ENCODE measurements around the gene DUS4L. TPM values are rescaled to one million over a fixed set of nuclear protein-coding genes. Genes with fewer than 3 reads are reported as not detected.

The DUS4L gene
- total RNA-seq, 2 experiments from 2014 or later: 12.8 to 13.3 TPM

DNA sequence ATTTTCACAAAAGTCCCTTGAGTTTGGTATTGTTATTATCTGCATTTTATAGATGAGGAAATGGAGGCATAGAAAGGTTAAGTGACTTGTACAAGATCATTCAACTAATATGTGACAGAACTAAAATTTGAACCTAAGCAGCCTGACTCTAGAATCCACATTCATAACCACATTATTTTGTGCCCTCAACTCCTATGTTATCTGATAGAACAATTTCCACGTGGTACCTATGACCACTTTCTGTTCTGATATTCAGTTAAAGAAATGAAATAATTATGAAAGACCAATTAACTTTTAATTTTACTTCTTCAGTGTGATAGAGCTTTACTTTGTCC lies 33.8 kb downstream of the DUS4L start:
- intact Hi-C loops (cut with DNase I, micrococcal nuclease): no loop called here
- ChIA-PET CTCF (interaction anchor here (0.8 kb wide), 1 partner anchor 9 kb away, joined by 3 read pairs; no protein-coding TSS in a partner anchor), POLR2A (no interaction called here)
- DNase-seq: no peak
- no peaks in the 10 kb centered on the region for H3K4me1 Mint-ChIP-seq
- H3K27ac Mint-ChIP-seq: no peak overlapping the region
- H3K9me3 Mint-ChIP-seq (ENCODE audit: low read depth): no peaks in the 10 kb centered on the region
- no peak for ATAC-seq
- peaks cover 10% of the 10 kb centered on the region for H3K36me3 Mint-ChIP-seq (ENCODE audit: low read depth)
- no peaks in the 10 kb centered on the region for H3K27me3 Mint-ChIP-seq
- H3K4me3 Mint-ChIP-seq: no peak overlapping the region

DNA sequence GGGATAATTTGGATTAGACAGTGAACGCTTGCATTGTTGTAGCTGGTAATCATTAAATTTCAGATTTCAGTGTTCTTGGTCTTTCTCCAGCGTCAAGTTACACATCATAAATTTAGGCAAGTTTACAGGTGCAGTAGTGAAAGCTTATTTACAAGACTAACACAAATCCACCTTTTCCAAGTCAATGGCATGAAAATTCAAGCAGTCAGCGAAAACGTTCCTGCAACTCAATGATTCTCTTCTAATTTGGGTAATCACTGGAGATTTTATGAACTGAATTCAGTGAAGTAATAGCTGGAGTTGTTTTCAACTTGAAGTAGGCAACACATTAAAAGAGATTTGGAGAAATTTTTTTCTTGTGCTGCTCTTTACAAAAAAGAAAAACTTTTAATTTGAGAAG lies 34.2 kb downstream of the DUS4L start:
- H3K27ac Mint-ChIP-seq: no peak overlapping the region
- no peaks in the 10 kb centered on the region for H3K27me3 Mint-ChIP-seq
- intact Hi-C loops (cut with DNase I, micrococcal nuclease): no loop called here
- no peak for ATAC-seq
- POLR2A ChIA-PET: no interaction called here
- DNase-seq: no peak
- H3K4me3 Mint-ChIP-seq: no peak overlapping the region
- H3K36me3 Mint-ChIP-seq (ENCODE audit: low read depth): peaks cover 10% of the 10 kb centered on the region
- H3K9me3 Mint-ChIP-seq (ENCODE audit: low read depth): no peaks in the 10 kb centered on the region
- CTCF ChIA-PET: no interaction called here
- no peaks in the 10 kb centered on the region for H3K4me1 Mint-ChIP-seq

DNA sequence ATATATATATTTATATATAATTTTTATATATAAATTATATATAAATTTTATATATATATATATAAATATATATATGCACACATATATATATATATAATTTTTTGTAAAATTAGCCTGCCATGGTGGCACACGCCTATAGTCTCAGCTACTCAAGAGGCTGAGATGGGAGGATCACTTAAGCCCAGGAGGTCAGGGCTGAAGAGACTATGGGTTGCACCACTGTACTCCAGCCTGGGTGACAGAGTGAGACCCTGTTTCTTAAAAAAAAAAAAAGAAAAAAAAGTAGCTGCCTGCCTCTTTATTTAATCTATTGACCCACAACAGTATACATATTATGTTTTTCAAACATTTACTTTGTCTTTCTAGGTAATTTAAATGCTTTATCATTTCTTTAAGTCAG lies 35.5 kb downstream of the DUS4L start:
- H3K4me3 Mint-ChIP-seq: no peak overlapping the region
- intact Hi-C loops (cut with DNase I, micrococcal nuclease): no loop called here
- peaks cover 12% of the 10 kb centered on the region for H3K36me3 Mint-ChIP-seq (ENCODE audit: low read depth)
- H3K27me3 Mint-ChIP-seq: no peaks in the 10 kb centered on the region
- H3K27ac Mint-ChIP-seq: no peak overlapping the region
- no peaks in the 10 kb centered on the region for H3K4me1 Mint-ChIP-seq
- CTCF ChIA-PET: interaction anchor here (0.7 to 1.8 kb wide), 5 partner anchors 8 to 300 kb away, joined by 3 to 5 read pairs (median 4); no protein-coding TSS in a partner anchor
- no peaks in the 10 kb centered on the region for H3K9me3 Mint-ChIP-seq (ENCODE audit: low read depth)
- POLR2A ChIA-PET: no interaction called here
- DNase-seq (no peak), ATAC-seq (no peak)

DNA sequence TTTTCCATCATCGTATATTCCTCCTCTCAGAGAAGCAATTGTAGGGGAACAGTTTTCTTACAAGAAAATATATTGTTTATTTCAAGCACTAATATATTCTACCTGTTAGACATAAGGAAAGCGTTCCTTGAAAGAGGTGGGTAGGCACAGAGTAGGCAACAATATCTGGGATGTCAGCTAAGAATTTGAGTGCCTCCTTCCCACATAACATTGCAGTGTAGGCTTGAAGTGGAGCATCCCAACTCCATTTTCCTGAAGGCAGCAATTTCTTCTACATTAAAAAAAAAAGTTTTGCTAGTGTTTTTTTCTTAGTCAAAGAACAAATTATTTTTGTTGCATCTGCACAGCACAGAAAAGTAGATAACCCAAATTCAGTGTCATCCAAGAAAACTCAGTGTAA lies 37.0 kb downstream of the DUS4L start:
- Mint-ChIP-seq H3K9me3 (ENCODE audit: low read depth) (no peaks in the 10 kb centered on the region), H3K4me1 (no peaks in the 10 kb centered on the region), H3K27me3 (no peaks in the 10 kb centered on the region), H3K36me3 (ENCODE audit: low read depth) (peaks cover 6% of the 10 kb centered on the region), H3K4me3 (no peak overlapping the region), H3K27ac (no peak overlapping the region)
- POLR2A ChIA-PET: no interaction called here
- ATAC-seq: no peak
- CTCF ChIA-PET: interaction anchor here (1.8 kb wide), 1 partner anchor 10 kb away, joined by 4 read pairs; no protein-coding TSS in a partner anchor
- intact Hi-C loops (cut with DNase I, micrococcal nuclease): no loop called here
- DNase-seq: no peak

DNA sequence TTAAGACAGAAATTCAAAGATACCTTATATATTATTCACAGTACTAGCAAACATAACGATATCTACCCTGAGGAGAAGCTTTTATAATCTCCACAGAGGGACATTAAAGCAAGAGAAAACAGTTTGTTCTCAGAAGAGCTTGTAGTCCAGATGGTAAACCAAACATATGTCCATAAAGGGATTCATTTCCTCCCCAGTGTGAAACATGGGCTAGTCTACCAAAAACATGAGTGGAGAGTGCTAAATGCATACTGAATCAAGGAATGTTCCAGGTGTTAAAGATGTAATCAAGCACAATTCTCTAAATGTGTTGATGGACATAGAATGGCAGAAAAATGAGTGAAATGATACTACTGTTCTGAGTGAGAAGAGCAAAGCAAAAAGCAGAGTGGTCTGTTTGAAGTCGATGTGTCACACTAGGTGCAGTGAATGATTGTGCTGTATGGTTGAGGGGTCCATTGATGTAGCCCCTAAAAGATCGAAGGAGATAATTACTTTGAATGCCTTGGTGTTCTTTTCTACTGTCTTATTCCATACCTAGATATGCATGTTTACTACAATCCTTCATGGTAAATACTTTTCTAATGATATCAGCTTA lies 41.5 kb downstream of the DUS4L start:
- POLR2A ChIA-PET: no interaction called here
- H3K4me1 Mint-ChIP-seq: no peaks in the 10 kb centered on the region
- no peaks in the 10 kb centered on the region for H3K27me3 Mint-ChIP-seq
- DNase-seq (no peak), ATAC-seq (peak; percentile 60)
- intact Hi-C loops (cut with DNase I, micrococcal nuclease): no loop called here
- H3K27ac Mint-ChIP-seq: no peak overlapping the region
- no peak overlapping the region for H3K4me3 Mint-ChIP-seq
- CTCF ChIA-PET: interaction anchor here (0.8 to 1.3 kb wide), 6 partner anchors 8 to 267 kb away, joined by 3 to 4 read pairs (median 4); no protein-coding TSS in a partner anchor
- H3K36me3 Mint-ChIP-seq (ENCODE audit: low read depth): peaks cover 10% of the 10 kb centered on the region
- H3K9me3 Mint-ChIP-seq (ENCODE audit: low read depth): no peaks in the 10 kb centered on the region

DNA sequence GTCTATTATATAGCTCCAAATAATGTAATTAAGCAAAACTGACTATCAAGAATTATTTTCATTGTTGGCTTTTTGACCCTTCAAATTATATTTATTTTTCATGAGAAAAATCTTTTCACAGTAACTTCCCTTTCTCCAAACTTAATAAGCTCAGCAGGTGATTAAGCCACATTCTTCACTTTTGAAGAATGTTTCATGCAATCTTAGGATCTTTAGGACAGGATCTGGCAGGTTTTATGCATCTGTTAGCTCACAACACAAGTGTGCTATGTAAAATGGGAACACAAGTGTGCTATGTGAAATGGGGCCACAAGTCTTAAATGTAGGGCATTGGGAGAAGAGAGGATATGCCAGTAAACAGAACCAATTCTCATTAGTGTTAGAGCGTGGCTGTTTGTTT lies 42.5 kb downstream of the DUS4L start:
- no peak for ATAC-seq
- Mint-ChIP-seq H3K27ac (no peak overlapping the region), H3K36me3 (ENCODE audit: low read depth) (peaks cover 10% of the 10 kb centered on the region), H3K4me3 (no peak overlapping the region), H3K4me1 (no peaks in the 10 kb centered on the region), H3K27me3 (no peaks in the 10 kb centered on the region), H3K9me3 (ENCODE audit: low read depth) (no peaks in the 10 kb centered on the region)
- CTCF ChIA-PET: interaction anchor here (0.6 to 1.3 kb wide), 5 partner anchors 9 to 405 kb away, joined by 3 to 4 read pairs (median 3); no protein-coding TSS in a partner anchor
- no peak for DNase-seq
- intact Hi-C loops (cut with DNase I, micrococcal nuclease): no loop called here
- POLR2A ChIA-PET: no interaction called here

DNA sequence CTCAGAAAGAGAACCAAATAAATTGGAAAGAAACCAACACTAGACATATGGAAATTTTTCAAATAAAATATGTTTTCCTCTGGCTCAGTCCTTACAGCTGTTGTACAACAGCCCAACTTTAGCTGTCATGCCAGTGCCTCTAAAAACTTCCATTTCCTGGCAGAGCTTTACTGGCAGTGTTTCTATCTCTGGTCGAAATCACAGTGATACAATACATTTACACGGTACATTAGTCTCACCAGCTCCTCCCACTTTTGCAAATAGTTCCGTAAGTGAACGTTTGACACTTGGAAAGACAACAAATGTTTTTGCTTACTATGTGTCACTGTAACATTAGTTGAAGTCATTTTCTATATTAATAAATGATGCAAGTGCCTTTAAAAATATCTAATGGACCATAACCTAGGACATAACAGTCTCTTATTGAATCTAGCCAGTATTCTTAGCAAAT lies 46.1 kb downstream of the DUS4L start:
- intact Hi-C loops (cut with DNase I, micrococcal nuclease): no loop called here
- H3K36me3 Mint-ChIP-seq (ENCODE audit: low read depth): peaks cover 15% of the 10 kb centered on the region
- no peaks in the 10 kb centered on the region for H3K27me3 Mint-ChIP-seq
- POLR2A ChIA-PET: no interaction called here
- CTCF ChIA-PET: interaction anchor here (1.1 to 2.0 kb wide), 3 partner anchors 8 to 461 kb away, joined by 3 to 4 read pairs (median 3); no protein-coding TSS in a partner anchor
- no peak overlapping the region for H3K4me3 Mint-ChIP-seq
- H3K27ac Mint-ChIP-seq: no peak overlapping the region
- H3K4me1 Mint-ChIP-seq: no peaks in the 10 kb centered on the region
- no peak for ATAC-seq
- no peak for DNase-seq
- no peaks in the 10 kb centered on the region for H3K9me3 Mint-ChIP-seq (ENCODE audit: low read depth)

DNA sequence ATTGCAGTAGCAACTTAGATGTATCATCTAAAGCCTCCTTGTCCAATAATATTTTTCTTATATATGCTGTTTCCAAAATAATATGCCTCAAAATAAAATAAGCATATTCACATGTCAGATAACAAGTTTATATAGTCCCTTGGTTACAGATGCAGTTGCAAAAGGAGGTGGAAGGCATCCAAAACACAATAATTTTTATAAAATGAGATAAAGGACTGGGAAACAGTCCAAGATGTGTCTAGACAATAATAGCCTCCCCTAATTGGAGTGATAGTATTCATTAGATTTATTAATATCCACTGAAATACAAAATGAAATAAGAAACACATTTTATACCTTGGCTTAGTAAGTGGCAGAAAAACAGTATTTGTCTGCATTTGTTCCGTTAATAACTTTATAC lies 46.6 kb downstream of the DUS4L start:
- DNase-seq (no peak), ATAC-seq (no peak)
- Mint-ChIP-seq H3K27me3 (no peaks in the 10 kb centered on the region), H3K4me3 (no peak overlapping the region), H3K9me3 (ENCODE audit: low read depth) (no peaks in the 10 kb centered on the region), H3K27ac (no peak overlapping the region), H3K36me3 (ENCODE audit: low read depth) (peaks cover 18% of the 10 kb centered on the region), H3K4me1 (no peaks in the 10 kb centered on the region)
- POLR2A ChIA-PET: no interaction called here
- CTCF ChIA-PET: interaction anchor here (1.4 to 2.0 kb wide), 2 partner anchors 7 to 10 kb away, joined by 3 to 4 read pairs; no protein-coding TSS in a partner anchor
- intact Hi-C loops (cut with DNase I, micrococcal nuclease): no loop called here

DNA sequence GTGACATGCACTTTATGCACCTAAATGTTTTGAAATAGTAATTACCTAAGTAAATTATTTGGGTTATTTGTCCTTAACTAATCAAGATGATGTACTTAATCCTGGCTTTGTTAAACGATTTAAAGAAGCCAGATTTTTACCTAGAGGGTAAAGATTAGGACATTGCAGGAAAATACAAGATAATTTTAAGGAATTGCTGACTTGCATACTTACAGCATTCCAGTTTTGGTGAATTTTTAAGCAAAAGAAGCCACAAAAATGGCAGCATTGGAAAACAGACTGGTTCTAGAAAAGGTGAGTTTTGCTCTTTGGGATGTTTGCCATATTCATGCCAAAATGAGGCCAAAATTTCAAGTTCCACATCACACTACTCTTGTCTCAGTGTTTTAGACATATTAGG lies 49.7 kb downstream of the DUS4L start:
- ChIA-PET CTCF (no interaction called here), POLR2A (no interaction called here)
- no peaks in the 10 kb centered on the region for H3K27me3 Mint-ChIP-seq
- no peak overlapping the region for H3K4me3 Mint-ChIP-seq
- no peaks in the 10 kb centered on the region for H3K4me1 Mint-ChIP-seq
- DNase-seq (no peak), ATAC-seq (no peak)
- no peaks in the 10 kb centered on the region for H3K9me3 Mint-ChIP-seq (ENCODE audit: low read depth)
- H3K27ac Mint-ChIP-seq: no peak overlapping the region
- peaks cover 18% of the 10 kb centered on the region for H3K36me3 Mint-ChIP-seq (ENCODE audit: low read depth)
- intact Hi-C loops (cut with DNase I, micrococcal nuclease): no loop called here

DNA sequence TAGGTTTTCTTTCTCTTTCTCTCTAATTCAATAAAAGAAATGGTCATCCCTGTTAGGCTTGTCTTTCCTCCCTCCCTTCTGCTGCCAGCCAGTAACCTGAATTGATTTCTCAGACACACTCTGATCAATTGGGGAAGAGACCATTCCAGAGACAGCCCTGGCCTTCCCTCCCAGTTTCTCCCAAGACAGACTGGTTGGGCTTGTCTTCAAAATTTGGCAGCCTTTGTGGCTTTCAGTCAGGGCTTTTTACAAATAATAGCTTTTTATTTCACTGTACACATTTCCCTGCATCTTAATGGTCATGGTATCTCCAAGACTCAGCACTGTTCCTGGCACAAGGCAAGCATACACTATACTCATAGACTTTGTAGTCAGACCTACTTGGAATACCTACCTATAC lies 50.2 kb downstream of the DUS4L start:
- ChIA-PET CTCF (interaction anchor here (0.6 kb wide), 1 partner anchor 475 kb away, joined by 4 read pairs; no protein-coding TSS in a partner anchor), POLR2A (no interaction called here)

DNA sequence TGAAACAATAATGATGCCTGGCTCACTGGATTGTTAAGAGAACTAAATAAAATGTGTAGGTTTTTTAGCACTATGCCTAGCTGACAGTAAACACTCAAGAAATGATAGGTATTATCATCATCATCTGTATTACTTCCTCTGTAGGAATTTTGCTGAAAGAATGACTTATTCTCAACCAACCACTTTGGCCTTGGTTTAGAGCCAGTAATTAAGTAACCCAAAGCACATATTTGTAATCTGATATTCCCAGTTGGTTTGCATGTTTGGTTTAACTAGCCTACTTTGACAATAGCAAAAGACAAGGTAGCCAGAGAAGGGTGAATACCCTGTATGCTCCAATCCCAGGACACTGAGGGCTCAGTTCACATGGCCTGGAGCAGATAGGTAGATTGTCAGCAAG lies 50.7 kb downstream of the DUS4L start:
- no peaks in the 10 kb centered on the region for H3K27me3 Mint-ChIP-seq
- ATAC-seq (no peak), DNase-seq (no peak)
- H3K36me3 Mint-ChIP-seq (ENCODE audit: low read depth): peaks cover 14% of the 10 kb centered on the region
- CTCF ChIA-PET: interaction anchor here (0.6 kb wide), 1 partner anchor 475 kb away, joined by 4 read pairs; no protein-coding TSS in a partner anchor
- no peak overlapping the region for H3K27ac Mint-ChIP-seq
- POLR2A ChIA-PET: no interaction called here
- H3K4me3 Mint-ChIP-seq: no peak overlapping the region
- no peaks in the 10 kb centered on the region for H3K4me1 Mint-ChIP-seq
- intact Hi-C loops (cut with DNase I, micrococcal nuclease): no loop called here
- no peaks in the 10 kb centered on the region for H3K9me3 Mint-ChIP-seq (ENCODE audit: low read depth)

More for the DNA sequence above, 50.2 kb downstream of the DUS4L start:
- H3K36me3 Mint-ChIP-seq (ENCODE audit: low read depth): peaks cover 16% of the 10 kb centered on the region
- H3K27ac Mint-ChIP-seq: no peak overlapping the region
- H3K27me3 Mint-ChIP-seq: no peaks in the 10 kb centered on the region
- H3K4me3 Mint-ChIP-seq: no peak overlapping the region
- DNase-seq: no peak
- no peak for ATAC-seq
- intact Hi-C loops (cut with DNase I, micrococcal nuclease): no loop called here
- H3K4me1 Mint-ChIP-seq: no peaks in the 10 kb centered on the region
- no peaks in the 10 kb centered on the region for H3K9me3 Mint-ChIP-seq (ENCODE audit: low read depth)

DNA sequence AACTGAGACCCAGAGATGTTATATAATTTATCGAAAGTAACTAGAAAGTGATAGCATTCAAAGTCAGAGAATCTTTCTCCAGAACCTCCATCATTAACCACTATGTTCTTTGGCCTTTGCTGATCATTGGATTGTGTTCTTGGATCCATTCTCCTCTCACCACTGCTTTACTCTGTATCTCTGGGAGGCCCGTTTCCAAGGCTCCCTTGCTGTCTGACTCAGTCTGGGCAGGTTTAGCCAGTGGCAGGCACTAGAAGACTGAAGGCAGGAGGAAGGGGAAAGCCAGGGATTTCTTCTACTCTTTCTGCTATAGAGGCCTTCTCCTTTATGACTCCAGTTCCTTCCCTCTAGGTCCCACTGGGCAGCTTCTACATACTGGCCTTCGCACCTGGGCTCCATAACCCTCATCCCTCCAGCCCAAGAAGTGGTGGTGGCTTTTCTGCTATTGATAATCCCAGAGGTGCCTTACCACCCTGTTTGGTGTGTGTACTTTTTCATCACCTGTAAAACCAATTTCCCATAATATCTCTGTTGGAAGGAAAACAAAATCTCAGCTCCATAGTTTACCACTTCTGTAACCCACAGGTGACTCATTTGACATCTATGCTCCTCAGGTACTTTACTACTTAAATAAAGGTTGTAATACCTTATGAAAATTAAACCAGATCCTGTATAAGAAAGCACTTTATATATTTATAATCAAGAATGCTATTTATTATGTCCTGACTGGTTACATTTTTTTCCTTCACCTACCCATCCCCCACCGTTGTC lies 52.3 kb downstream of the DUS4L start:
- intact Hi-C loops (cut with DNase I, micrococcal nuclease): no loop called here
- POLR2A ChIA-PET: no interaction called here

More for the DNA sequence above, 52.3 kb downstream of the DUS4L start:
- ATAC-seq (no peak), DNase-seq (no peak)
- Mint-ChIP-seq H3K36me3 (ENCODE audit: low read depth) (peaks cover 14% of the 10 kb centered on the region), H3K4me1 (no peaks in the 10 kb centered on the region), H3K27ac (no peak overlapping the region), H3K4me3 (no peak overlapping the region), H3K9me3 (ENCODE audit: low read depth) (no peaks in the 10 kb centered on the region), H3K27me3 (no peaks in the 10 kb centered on the region)
- CTCF ChIA-PET: interaction anchor here (0.7 to 0.9 kb wide), 2 partner anchors 215 to 232 kb away, joined by 3 to 5 read pairs; no protein-coding TSS in a partner anchor

All from activated CD4-positive, alpha-beta T cell treated with anti-CD3 and anti-CD28 coated beads for 36 hours (primary cell).